ENCODE measurements around the gene AK9. TPM values are rescaled to one million over a fixed set of nuclear protein-coding genes. Genes with fewer than 3 reads are reported as not detected.
"Not testable (repeated sequence)": the region's sequence is repeated elsewhere in the genome, so short reads cannot be mapped to it uniquely, and the experiment has no call there.

AK9 gene
- total RNA-seq, 4 donors from 2014 or later: 3.1 to 9.5 (median 6.3) TPM

GRCh38 chr6:109717971-109718370 is 27.0 kb upstream of the AK9 start:
- H3K36me3 ChIP-seq: peaks cover 19% of the 10 kb centered on the region
- peaks cover 4% of the 10 kb centered on the region for H3K4me1 ChIP-seq
- WGBS: 85% methylated on average over 2 of the region's 2 CpGs
- H3K9me3 ChIP-seq: no peaks in the 10 kb centered on the region
- H3K4me3 ChIP-seq: no peak overlapping the region
- TF ChIP-seq POLR2A (IDR thresholded peaks at IDR 0.05) (no peak), POLR2AphosphoS5 (IDR thresholded peaks at IDR 0.05) (no peak)
- no peak for DNase-seq (ENCODE audit: low spot score in 2 of 2)
- no peak overlapping the region for H3K27ac ChIP-seq
- H3K27me3 ChIP-seq: no peaks in the 10 kb centered on the region

- 94% methylated on average over 2 of the region's 2 CpGs for WGBS
- Histone ChIP-seq H3K4me3 (no peak overlapping the region), H3K4me1 (no peaks in the 10 kb centered on the region), H3K36me3 (peaks cover 19% of the 10 kb centered on the region), H3K27me3 (no peaks in the 10 kb centered on the region), H3K27ac (no peak overlapping the region), H3K9me3 (no peaks in the 10 kb centered on the region)
- TF ChIP-seq CTCF (IDR thresholded peaks at IDR 0.05) (no peak), POLR2A (IDR thresholded peaks at IDR 0.05) (no peak), EP300 (IDR thresholded peaks at IDR 0.05) (no peak), POLR2AphosphoS5 (IDR thresholded peaks at IDR 0.05) (no peak)
- DNase-seq (ENCODE audit: low spot score in 2 of 2): no peak
Observed at GRCh38 chr6:109715616-109716015, 24.6 kb upstream of the AK9 start.

- Histone ChIP-seq H3K36me3 (peaks cover 19% of the 10 kb centered on the region), H3K27ac (no peak overlapping the region), H3K4me1 (no peaks in the 10 kb centered on the region), H3K27me3 (no peaks in the 10 kb centered on the region), H3K9me3 (no peaks in the 10 kb centered on the region), H3K4me3 (no peak overlapping the region)
- no peak for TF ChIP-seq POLR2A (IDR thresholded peaks at IDR 0.05)
- TF ChIP-seq CTCF (IDR thresholded peaks at IDR 0.05): no peak
- no peak for TF ChIP-seq EP300 (IDR thresholded peaks at IDR 0.05)
- TF ChIP-seq POLR2AphosphoS5 (IDR thresholded peaks at IDR 0.05): no peak
- no peak for DNase-seq (ENCODE audit: low spot score in 2 of 2)
- WGBS: 89% methylated on average over 1 of the region's 1 CpG
Observed at GRCh38 chr6:109714611-109715010, 23.6 kb upstream of the AK9 start.

GRCh38 chr6:109714166-109714565 is 23.2 kb upstream of the AK9 start:
- Histone ChIP-seq H3K27me3 (no peaks in the 10 kb centered on the region), H3K9me3 (no peaks in the 10 kb centered on the region), H3K4me3 (no peak overlapping the region), H3K36me3 (peaks cover 15% of the 10 kb centered on the region), H3K27ac (no peak overlapping the region), H3K4me1 (no peaks in the 10 kb centered on the region)
- WGBS: 94% methylated on average over 3 of the region's 3 CpGs
- TF ChIP-seq POLR2AphosphoS5 (IDR thresholded peaks at IDR 0.05): no peak
- DNase-seq (ENCODE audit: low spot score in 2 of 2): no peak

- Histone ChIP-seq H3K36me3 (peaks cover 15% of the 10 kb centered on the region), H3K27me3 (no peaks in the 10 kb centered on the region), H3K9me3 (no peaks in the 10 kb centered on the region), H3K27ac (no peak overlapping the region), H3K4me1 (no peaks in the 10 kb centered on the region), H3K4me3 (no peak overlapping the region)
- TF ChIP-seq CTCF (IDR thresholded peaks at IDR 0.05): no peak
- TF ChIP-seq POLR2A (IDR thresholded peaks at IDR 0.05): no peak
- no peak for TF ChIP-seq POLR2AphosphoS5 (IDR thresholded peaks at IDR 0.05)
- no peak for TF ChIP-seq EP300 (IDR thresholded peaks at IDR 0.05)
- 85% methylated on average over 8 of the region's 8 CpGs for WGBS
- DNase-seq (ENCODE audit: low spot score in 2 of 2): no peak
Observed at GRCh38 chr6:109713097-109713496, 22.1 kb upstream of the AK9 start.

- H3K9me3 ChIP-seq; H3K4me3 ChIP-seq; DNase-seq (ENCODE audit: low spot score in 2 of 2); H3K27ac ChIP-seq; H3K36me3 ChIP-seq; H3K27me3 ChIP-seq; H3K4me1 ChIP-seq: not testable (repeated sequence)
- whole genome bisulfite sequencing: 94% methylated on average over 2 of the region's 2 CpGs
Observed at GRCh38 chr6:109708099-109708498, 17.1 kb upstream of the AK9 start.

- Histone ChIP-seq H3K27me3 (no peaks in the 10 kb centered on the region), H3K27ac (no peak overlapping the region), H3K4me3 (no peak overlapping the region), H3K4me1 (peaks cover 9% of the 10 kb centered on the region), H3K36me3 (no peaks in the 10 kb centered on the region), H3K9me3 (no peaks in the 10 kb centered on the region)
- no peak for DNase-seq (ENCODE audit: low spot score in 2 of 2)
- no peak for TF ChIP-seq POLR2AphosphoS5 (IDR thresholded peaks at IDR 0.05)
- TF ChIP-seq CTCF (IDR thresholded peaks at IDR 0.05): no peak
- WGBS: 50% methylated on average over 6 of the region's 6 CpGs
Observed at GRCh38 chr6:109706513-109706912, 15.5 kb upstream of the AK9 start.
